GM12878 (cell line): ENCODE data around the gene AATF.

Experiments
- ATF2 ChIP-seq: IDR thresholded peaks from 2 replicates; pipeline ENCODE4 v1.6.1; 2012; ENCODE audit warnings: low read length, inconsistent platforms
- BHLHE40 ChIP-seq, 2 experiments: fragments of 450-650 bp in 1 of 2; IDR thresholded peaks; 2 replicates each; pipeline ENCODE4 v1.6.1; 2011 to 2017; ENCODE audit warnings: low read depth in 2 of 2, borderline replicate concordance in 1 of 2, improper control_type of control experiment in 1 of 2, low read length in 1 of 2, mild to moderate bottlenecking in 1 of 2
- CTCF ChIP-seq, 3 experiments: IDR thresholded peaks in 2 of 3; conservative IDR thresholded peaks in 1 of 3; 2 replicates each; pipeline ENCODE4 v1.5.1; 2011; ENCODE audit warnings: low read depth in 3 of 3, low read length in 3 of 3, mild to moderate bottlenecking in 3 of 3, control low read depth in 2 of 3, moderate library complexity in 2 of 3, inconsistent platforms in 1 of 3, mixed read lengths in 1 of 3; ENCODE audit not compliant: control insufficient read depth in 2 of 3, insufficient read depth in 1 of 3; ENCODE audit errors: extremely low read depth in 1 of 3
- DPF2 ChIP-seq: fragments of 450-650 bp; IDR thresholded peaks from 2 replicates; pipeline ENCODE4 v1.6.1; 2017; ENCODE audit warnings: mild to moderate bottlenecking
- EP300 ChIP-seq, 2 experiments: fragments of 150-350 bp in 1 of 2; IDR thresholded peaks; 2 replicates each; pipeline ENCODE4 v1.6.1; 2011 to 2012; ENCODE audit warnings: low read depth in 2 of 2, low read length in 2 of 2, borderline replicate concordance in 1 of 2, improper control_type of control experiment in 1 of 2, inconsistent platforms in 1 of 2; ENCODE audit not compliant: control insufficient read depth in 1 of 2
- NKRF ChIP-seq: fragments of 450-650 bp; conservative IDR thresholded peaks from 2 replicates; pipeline ENCODE4 v1.6.1; 2017; ENCODE audit warnings: mild to moderate bottlenecking, moderate library complexity
- NRF1 ChIP-seq: conservative IDR thresholded peaks from 2 replicates; pipeline ENCODE4 v1.6.1; 2011; ENCODE audit warnings: mild to moderate bottlenecking, low read depth, low read length, improper control_type of control experiment
- POLR2A ChIP-seq: IDR thresholded peaks from 2 replicates; pipeline ENCODE4 v1.6.1; 2011; ENCODE audit warnings: low read depth, mild to moderate bottlenecking, low read length
- POLR2AphosphoS5 ChIP-seq: IDR thresholded peaks from 2 replicates; pipeline ENCODE4 v1.6.1; 2011; ENCODE audit warnings: mild to moderate bottlenecking, low read length, inconsistent platforms
- SMARCA5 ChIP-seq: fragments of 450-650 bp; IDR thresholded peaks from 2 replicates; pipeline ENCODE4 v1.6.1; 2017; ENCODE audit warnings: mild to moderate bottlenecking
- TAF1 ChIP-seq: IDR thresholded peaks from 2 replicates; pipeline ENCODE4 v1.6.1; 2011; ENCODE audit warnings: mild to moderate bottlenecking, low read depth, low read length, borderline replicate concordance
- TCF7 ChIP-seq: IDR thresholded peaks from 2 replicates; pipeline ENCODE4 v1.6.1; 2014; ENCODE audit warnings: antibody characterized with exemption, borderline replicate concordance
- ZBTB40 ChIP-seq: fragments of 450-650 bp; IDR thresholded peaks from 2 replicates; pipeline ENCODE4 v1.6.1; 2016; ENCODE audit warnings: mild to moderate bottlenecking, moderate library complexity, borderline replicate concordance
- ZZZ3 ChIP-seq: IDR thresholded peaks from 2 replicates; pipeline ENCODE4 v1.6.1; 2011; ENCODE audit warnings: low read depth; ENCODE audit not compliant: control insufficient read depth, insufficient read length

GRCh38 chr17:37100231-37100630, 151.5 kb downstream of the AATF start:
- TF ChIP-seq POLR2A, result no peak
- no peak for TF ChIP-seq DPF2
- TF ChIP-seq BHLHE40 (IDR thresholded peaks at IDR 0.05; ENCODE audit: borderline replicate concordance in 1 of 2, low read depth in 2 of 2, low read length in 1 of 2), result no peak
- TF ChIP-seq POLR2AphosphoS5, result no peak
- no peak for TF ChIP-seq TAF1
- no peak for TF ChIP-seq TCF7
- no peak for TF ChIP-seq CTCF (IDR thresholded peaks at IDR 0.05 in 2 of 3, conservative IDR thresholded peaks at IDR 0.05 in 1 of 3; ENCODE audit: control insufficient read depth in 2 of 3, extremely low read depth in 1 of 3, insufficient read depth in 1 of 3, low read depth in 3 of 3, low read length in 3 of 3)
- TF ChIP-seq EP300 (IDR thresholded peaks at IDR 0.05; ENCODE audit: borderline replicate concordance in 1 of 2, control insufficient read depth in 1 of 2, low read depth in 2 of 2, low read length in 2 of 2), result no peak
- TF ChIP-seq SMARCA5, result no peak
- no peak for TF ChIP-seq ZZZ3
- no peak for TF ChIP-seq ATF2
- no peak for TF ChIP-seq ZBTB40
- TF ChIP-seq NKRF, result no peak
- no peak for TF ChIP-seq NRF1
